ENCODE measurements around the gene ZC3H18. TPM values are rescaled to one million over a fixed set of nuclear protein-coding genes. Genes with fewer than 3 reads are reported as not detected.

The ZC3H18 gene
- total and polyA plus RNA-seq, 2 donors (not counting 1 experiment from before 2014, with no cell fraction given) = 7.9 to 9.4 TPM

DNA sequence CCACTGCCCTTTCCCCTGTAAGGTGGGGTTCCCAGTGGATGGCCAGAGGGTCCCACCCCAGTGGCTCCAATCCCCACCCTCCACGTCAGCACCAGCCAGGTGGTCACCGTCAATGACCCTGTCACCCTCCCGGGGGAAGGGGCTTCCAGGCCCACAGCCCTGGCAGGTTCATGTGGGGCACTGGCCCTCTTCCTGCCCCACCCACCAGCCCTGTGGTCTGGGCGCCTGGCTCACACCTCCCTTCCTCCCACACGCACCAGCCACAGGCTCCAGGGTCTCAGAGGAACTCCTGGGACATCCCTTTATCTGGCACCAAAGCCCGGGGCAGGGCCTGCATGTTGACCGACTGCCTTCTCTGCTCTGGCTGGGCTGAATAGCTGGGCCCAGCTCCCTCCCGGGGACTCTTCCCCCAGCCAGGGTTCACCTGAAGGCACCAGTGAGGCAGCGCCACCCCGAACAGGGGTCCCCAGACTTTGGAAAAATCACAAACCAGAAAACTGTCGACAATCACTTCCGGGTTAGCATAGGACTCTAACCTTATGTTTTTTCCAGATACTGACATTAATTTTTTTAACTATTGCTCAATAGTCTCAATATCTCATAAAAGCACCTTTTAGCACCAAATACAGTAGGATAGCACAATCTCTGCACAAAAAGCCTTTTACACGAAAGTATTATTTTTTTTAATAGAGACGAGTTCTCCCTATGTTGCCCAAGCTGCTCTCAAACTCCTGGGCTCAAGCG lies 21.9 kb upstream of the ZC3H18 start:
- Histone ChIP-seq H2AFZ (ENCODE audit: low read length) (no peak overlapping the region), H3K4me1 (ENCODE audit: control insufficient read depth, extremely low read depth, insufficient read depth, low read length) (no peaks in the 10 kb centered on the region), H3K4me3 (replicated peaks in 1 of 4; ENCODE audit: control extremely low read depth in 1 of 4, insufficient read depth in 1 of 4, low read depth in 3 of 4, low read length in 4 of 4) (no peak overlapping the region), H3K79me2 (ENCODE audit: control insufficient read depth, insufficient read depth, low read length) (no peaks in the 10 kb centered on the region), H3K27ac (ENCODE audit: insufficient read depth, low read length) (no peak overlapping the region), H4K20me1 (ENCODE audit: control insufficient read depth, extremely low read depth, insufficient read depth, low read length) (no peaks in the 10 kb centered on the region), H3K9me3 (ENCODE audit: control insufficient read depth, insufficient read depth, low read depth, low read length) (no peaks in the 10 kb centered on the region), H3K9ac (ENCODE audit: insufficient read depth, low read length) (no peak overlapping the region), H3K36me3 (ENCODE audit: control insufficient read depth, insufficient read depth, low read length) (no peaks in the 10 kb centered on the region), H3K4me2 (ENCODE audit: extremely low read depth, insufficient read depth, low read length) (no peak overlapping the region), H3K27me3 (ENCODE audit: control insufficient read depth, insufficient read depth, low read length) (peaks cover 20% of the 10 kb centered on the region)
- TF ChIP-seq, protein P1, sequence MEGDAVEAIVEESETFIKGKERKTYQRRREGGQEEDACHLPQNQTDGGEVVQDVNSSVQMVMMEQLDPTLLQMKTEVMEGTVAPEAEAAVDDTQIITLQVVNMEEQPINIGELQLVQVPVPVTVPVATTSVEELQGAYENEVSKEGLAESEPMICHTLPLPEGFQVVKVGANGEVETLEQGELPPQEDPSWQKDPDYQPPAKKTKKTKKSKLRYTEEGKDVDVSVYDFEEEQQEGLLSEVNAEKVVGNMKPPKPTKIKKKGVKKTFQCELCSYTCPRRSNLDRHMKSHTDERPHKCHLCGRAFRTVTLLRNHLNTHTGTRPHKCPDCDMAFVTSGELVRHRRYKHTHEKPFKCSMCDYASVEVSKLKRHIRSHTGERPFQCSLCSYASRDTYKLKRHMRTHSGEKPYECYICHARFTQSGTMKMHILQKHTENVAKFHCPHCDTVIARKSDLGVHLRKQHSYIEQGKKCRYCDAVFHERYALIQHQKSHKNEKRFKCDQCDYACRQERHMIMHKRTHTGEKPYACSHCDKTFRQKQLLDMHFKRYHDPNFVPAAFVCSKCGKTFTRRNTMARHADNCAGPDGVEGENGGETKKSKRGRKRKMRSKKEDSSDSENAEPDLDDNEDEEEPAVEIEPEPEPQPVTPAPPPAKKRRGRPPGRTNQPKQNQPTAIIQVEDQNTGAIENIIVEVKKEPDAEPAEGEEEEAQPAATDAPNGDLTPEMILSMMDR (conservative IDR thresholded peaks at IDR 0.05 in 1 of 2, IDR thresholded peaks at IDR 0.05 in 1 of 2; ENCODE audit: low read depth in 1 of 2, low read length in 2 of 2) = no peak
- TF ChIP-seq EZH2 (IDR thresholded peaks at IDR 0.05; ENCODE audit: low read length, missing control alignments) = no peak
- DNase-seq (ENCODE audit: low read depth in 2 of 2) = no peak

DNA sequence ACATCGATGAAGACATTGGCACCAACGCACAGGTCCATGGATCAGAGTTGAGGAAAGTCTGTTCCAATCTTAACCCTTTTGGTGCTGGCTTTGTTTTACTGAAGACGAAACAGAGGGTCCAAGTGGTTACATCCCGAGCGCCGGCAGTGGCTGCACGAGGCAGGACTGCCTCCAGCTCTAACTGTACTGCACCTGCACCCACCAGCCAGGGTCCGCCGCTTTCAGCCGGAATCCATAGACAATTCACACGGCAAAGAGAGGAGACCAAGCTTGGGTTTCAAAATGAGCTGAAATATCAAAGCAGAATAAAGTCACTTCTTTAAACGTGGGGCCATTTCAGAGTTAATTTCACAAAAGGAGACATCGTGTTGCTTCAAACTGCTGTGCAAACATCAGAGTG lies 21.2 kb upstream of the ZC3H18 start:
- TF ChIP-seq, protein P1 (conservative IDR thresholded peaks at IDR 0.05 in 1 of 2, IDR thresholded peaks at IDR 0.05 in 1 of 2; ENCODE audit: low read depth in 1 of 2, low read length in 2 of 2) = no peak
- no peak for TF ChIP-seq EZH2 (IDR thresholded peaks at IDR 0.05; ENCODE audit: low read length, missing control alignments)
- no peak for DNase-seq (ENCODE audit: low read depth in 2 of 2)
- peaks cover 20% of the 10 kb centered on the region for H3K27me3 ChIP-seq (ENCODE audit: control insufficient read depth, insufficient read depth, low read length)
- no peak overlapping the region for H3K9ac ChIP-seq (ENCODE audit: insufficient read depth, low read length)
- H3K4me1 ChIP-seq (ENCODE audit: control insufficient read depth, extremely low read depth, insufficient read depth, low read length) = no peaks in the 10 kb centered on the region
- H4K20me1 ChIP-seq (ENCODE audit: control insufficient read depth, extremely low read depth, insufficient read depth, low read length) = no peaks in the 10 kb centered on the region
- no peaks in the 10 kb centered on the region for H3K9me3 ChIP-seq (ENCODE audit: control insufficient read depth, insufficient read depth, low read depth, low read length)
- no peak overlapping the region for H3K4me3 ChIP-seq (replicated peaks in 1 of 4; ENCODE audit: control extremely low read depth in 1 of 4, insufficient read depth in 1 of 4, low read depth in 3 of 4, low read length in 4 of 4)
- no peaks in the 10 kb centered on the region for H3K36me3 ChIP-seq (ENCODE audit: control insufficient read depth, insufficient read depth, low read length)
- no peak overlapping the region for H2AFZ ChIP-seq (ENCODE audit: low read length)
- no peak overlapping the region for H3K27ac ChIP-seq (ENCODE audit: insufficient read depth, low read length)
- no peak overlapping the region for H3K4me2 ChIP-seq (ENCODE audit: extremely low read depth, insufficient read depth, low read length)
- H3K79me2 ChIP-seq (ENCODE audit: control insufficient read depth, insufficient read depth, low read length) = no peaks in the 10 kb centered on the region

DNA sequence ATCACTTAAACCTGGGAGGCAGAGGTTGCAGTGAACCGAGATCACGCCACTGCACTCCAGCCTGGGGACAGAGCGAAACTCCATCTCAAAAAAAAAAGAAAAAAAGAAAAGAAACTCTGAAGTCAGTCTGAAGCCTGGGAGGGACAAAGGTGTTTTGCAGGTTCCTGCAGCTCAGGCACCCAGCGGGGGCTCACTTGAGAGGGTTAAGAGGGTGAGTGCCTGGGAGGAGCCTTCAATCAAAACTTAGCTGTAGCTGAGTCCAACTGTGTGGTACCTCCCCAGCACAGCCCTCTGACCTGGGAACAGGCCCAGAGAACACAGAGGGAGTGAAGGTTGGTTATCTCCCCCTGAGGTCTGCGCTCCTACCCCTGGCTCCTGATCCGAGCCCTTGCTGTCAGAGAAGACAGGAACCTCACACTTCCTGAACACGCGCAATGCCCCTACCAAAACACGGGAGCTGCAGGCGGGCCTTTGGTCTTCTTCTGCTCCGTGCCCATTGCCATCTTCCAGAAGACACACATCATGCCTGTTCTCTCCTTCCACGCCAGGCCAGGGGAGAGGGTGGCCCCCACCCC lies 20.4 kb upstream of the ZC3H18 start:
- no peak overlapping the region for H3K4me2 ChIP-seq (ENCODE audit: extremely low read depth, insufficient read depth, low read length)
- H4K20me1 ChIP-seq (ENCODE audit: control insufficient read depth, extremely low read depth, insufficient read depth, low read length) = no peaks in the 10 kb centered on the region
- no peak for TF ChIP-seq EZH2 (IDR thresholded peaks at IDR 0.05; ENCODE audit: low read length, missing control alignments)
- TF ChIP-seq, protein P1 (conservative IDR thresholded peaks at IDR 0.05 in 1 of 2, IDR thresholded peaks at IDR 0.05 in 1 of 2; ENCODE audit: low read depth in 1 of 2, low read length in 2 of 2) = no peak
- no peak overlapping the region for H3K4me3 ChIP-seq (replicated peaks in 1 of 4; ENCODE audit: control extremely low read depth in 1 of 4, insufficient read depth in 1 of 4, low read depth in 3 of 4, low read length in 4 of 4)
- H3K27me3 ChIP-seq (ENCODE audit: control insufficient read depth, insufficient read depth, low read length) = peaks cover 24% of the 10 kb centered on the region
- no peaks in the 10 kb centered on the region for H3K36me3 ChIP-seq (ENCODE audit: control insufficient read depth, insufficient read depth, low read length)
- H3K27ac ChIP-seq (ENCODE audit: insufficient read depth, low read length) = no peak overlapping the region
- H3K79me2 ChIP-seq (ENCODE audit: control insufficient read depth, insufficient read depth, low read length) = no peaks in the 10 kb centered on the region
- DNase-seq (ENCODE audit: low read depth in 2 of 2) = no peak
- no peaks in the 10 kb centered on the region for H3K9me3 ChIP-seq (ENCODE audit: control insufficient read depth, insufficient read depth, low read depth, low read length)
- H3K4me1 ChIP-seq (ENCODE audit: control insufficient read depth, extremely low read depth, insufficient read depth, low read length) = no peaks in the 10 kb centered on the region
- no peak overlapping the region for H2AFZ ChIP-seq (ENCODE audit: low read length)
- H3K9ac ChIP-seq (ENCODE audit: insufficient read depth, low read length) = no peak overlapping the region
